HG02642 (cell line): ENCODE data around the gene DEDD.
"Not testable (repeated sequence)": the region's sequence is repeated elsewhere in the genome, so short reads cannot be mapped to it uniquely, and the experiment has no call there.

Experiments
- ATAC-seq: cut with Tn5 transposase; IDR thresholded peaks from one replicate; pipeline ENCODE4 v1.9.1; 2021; ENCODE audit warnings: mild to moderate bottlenecking; ENCODE audit not compliant: unreplicated experiment, poor library complexity

DEDD gene

DNA sequence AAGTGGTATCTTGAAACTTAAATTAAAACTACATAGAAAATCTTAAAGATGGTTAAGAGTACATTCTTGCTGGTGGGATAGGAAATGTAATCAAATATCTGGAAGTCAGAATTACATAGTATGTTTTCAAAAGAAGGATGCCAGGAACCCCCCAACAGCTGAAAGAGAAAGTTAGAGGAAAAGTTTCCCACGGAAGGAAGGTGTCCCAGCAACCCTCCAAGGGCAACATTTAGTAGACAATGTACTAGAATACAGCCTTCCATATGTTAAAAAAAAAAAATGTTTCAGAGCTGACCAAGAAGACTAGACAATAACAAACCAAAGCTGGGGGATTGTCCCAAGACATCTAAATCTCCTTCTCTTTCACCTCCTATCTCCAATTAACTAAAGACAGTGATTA, 2.2 kb downstream of the DEDD start:
- ATAC-seq = no peak

DNA sequence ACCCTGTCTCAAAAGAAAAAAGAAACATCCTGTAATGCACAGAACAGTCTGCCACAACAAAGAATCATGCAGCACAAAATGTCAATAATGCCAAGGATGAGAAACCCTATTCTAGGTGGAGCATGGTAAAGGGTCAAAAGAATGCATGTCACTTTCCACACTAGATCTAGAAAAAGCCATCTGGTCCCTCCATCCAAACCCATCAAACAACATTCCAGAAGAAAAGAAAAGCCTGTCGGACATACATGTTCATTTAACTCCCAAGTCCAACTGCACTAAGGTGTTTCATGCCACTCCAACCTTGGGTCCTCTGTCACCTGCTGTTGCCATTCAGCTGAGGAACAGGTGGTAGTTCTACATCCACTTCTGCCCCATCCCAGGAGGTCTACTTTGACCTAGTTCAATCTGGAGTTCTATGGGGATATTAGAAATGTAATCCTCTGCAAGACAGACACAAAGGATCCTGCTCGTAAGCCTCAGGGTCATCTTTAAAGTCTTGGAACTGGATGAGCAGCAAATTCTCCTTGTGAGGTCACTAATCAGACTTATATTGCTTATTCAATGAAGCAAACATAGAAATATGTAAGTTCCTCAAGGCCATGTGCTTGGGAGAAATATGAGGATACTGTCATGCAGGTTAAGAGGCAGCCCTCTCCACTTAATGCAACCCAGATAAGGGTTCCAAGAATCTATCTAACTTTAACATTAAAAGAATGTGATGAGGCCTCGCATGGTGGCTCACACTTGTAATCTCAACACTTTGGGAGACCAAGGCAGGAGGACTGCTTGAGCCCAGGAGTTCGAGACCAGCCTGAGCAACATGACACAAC, 3.7 kb downstream of the DEDD start:
- no peak for ATAC-seq

DNA sequence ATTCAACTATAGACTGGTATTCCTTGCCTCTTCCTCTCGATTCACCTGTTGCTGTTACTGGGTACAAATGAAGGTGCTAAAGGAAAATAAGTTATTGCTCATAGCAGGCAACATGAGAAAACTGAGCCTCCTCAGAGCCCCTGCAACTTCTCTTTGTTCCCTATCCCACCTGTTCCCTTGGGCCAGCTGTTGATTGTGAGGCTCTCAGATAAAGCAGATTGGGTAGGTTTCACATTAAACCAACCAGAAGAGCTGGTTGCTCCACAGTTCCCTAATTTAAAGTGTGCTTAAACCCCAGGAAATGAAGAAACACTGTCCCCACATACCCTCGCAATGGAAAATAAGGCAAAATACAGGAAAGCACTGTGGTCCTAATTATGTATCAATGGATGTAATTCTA, 4.8 kb downstream of the DEDD start:
- no peak for ATAC-seq

DNA sequence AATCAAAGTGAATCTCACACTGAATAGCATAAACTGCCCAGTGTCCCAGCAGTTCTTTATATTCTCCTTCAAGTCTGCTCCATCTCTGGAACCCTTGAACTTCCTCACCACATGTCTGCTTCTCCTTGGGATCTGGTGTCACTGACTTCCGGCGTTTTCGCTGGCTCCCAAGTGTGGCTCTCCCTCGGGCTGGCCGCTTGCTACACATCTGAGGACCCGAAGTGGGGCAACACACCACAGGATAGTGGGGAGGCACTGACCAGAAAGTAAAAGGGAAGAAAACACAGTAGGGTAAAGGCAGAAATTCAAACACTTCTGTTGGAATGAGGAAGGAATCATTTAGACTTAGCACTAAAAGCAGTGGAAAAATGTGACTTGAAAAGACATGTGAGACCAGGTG, 9.5 kb downstream of the DEDD start:
- no peak for ATAC-seq

DNA sequence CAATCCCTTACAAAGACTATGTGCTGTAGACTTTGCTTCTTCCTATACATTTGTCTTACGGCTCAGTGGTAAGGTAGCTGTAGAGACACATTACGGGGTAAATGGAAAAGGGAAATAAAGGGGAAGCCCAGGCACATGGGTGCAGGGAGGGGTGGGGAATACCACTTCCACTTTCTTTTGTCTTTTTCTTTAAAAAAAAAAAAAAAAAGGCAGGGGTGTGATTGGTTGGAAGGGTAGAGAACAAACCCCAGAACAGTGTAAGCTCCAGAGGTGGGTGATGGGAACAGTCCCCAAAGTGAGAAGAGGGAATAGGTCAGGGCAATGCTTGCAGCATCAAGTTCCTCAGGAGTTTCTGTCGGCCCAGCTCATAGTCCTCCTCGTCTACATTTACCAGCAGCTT, 10.6 kb downstream of the DEDD start:
- ATAC-seq = no peak

DNA sequence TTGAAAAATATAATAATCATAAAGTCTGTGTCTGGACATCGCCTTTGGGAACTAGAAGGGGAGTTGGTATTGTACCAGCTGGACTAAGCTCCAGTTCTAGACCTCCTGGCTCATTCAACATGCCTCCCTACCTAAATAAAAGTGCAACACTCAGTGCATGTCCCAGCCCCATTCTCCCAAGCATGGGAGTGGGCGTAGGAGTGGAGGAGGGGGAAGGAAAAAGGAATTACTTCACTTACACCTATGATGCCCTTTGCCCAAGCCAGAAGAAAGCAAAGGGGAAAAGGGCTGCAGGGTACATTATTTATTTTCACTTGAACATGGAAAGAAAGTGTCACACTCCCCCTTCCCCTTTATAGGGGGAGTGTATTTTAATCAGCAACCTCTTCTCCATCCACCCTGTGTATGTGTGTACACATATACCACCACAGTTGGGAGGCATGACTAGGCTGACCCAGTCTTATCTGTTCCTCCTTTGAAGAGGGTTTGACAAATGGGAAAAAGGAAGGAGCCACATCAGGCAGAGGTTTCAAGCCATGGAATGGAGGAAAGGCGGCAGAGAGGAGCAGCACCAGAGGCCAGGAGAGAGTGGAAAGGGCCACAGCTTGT, 11.3 kb downstream of the DEDD start:
- ATAC-seq = no peak

DNA sequence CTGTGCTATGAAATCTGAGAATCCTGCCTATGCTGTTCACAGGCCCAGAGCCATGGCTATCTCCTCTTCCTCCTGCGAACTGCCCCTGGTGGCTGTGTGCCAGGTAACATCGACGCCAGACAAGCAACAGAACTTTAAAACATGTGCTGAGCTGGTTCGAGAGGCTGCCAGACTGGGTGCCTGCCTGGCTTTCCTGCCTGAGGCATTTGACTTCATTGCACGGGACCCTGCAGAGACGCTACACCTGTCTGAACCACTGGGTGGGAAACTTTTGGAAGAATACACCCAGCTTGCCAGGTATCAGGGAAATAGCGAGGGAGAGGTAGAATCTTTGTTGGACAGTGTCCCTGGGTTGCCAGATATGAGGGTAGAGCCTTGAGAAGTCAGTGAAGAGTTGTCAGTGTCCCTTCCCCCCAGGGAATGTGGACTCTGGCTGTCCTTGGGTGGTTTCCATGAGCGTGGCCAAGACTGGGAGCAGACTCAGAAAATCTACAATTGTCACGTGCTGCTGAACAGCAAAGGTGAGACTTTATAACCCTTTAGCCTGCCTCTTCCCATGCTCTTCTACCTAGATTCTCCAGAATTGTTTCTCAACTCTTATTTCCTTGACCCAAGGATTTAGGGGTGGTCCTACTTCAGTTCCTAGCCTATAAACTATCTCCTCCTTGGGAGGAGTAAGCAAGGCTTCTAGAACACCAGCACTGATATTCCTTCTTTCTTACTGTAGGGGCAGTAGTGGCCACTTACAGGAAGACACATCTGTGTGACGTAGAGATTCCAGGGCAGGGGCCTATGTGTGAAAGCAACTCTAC, 13.2 kb downstream of the DEDD start:
- no peak for ATAC-seq

DNA sequence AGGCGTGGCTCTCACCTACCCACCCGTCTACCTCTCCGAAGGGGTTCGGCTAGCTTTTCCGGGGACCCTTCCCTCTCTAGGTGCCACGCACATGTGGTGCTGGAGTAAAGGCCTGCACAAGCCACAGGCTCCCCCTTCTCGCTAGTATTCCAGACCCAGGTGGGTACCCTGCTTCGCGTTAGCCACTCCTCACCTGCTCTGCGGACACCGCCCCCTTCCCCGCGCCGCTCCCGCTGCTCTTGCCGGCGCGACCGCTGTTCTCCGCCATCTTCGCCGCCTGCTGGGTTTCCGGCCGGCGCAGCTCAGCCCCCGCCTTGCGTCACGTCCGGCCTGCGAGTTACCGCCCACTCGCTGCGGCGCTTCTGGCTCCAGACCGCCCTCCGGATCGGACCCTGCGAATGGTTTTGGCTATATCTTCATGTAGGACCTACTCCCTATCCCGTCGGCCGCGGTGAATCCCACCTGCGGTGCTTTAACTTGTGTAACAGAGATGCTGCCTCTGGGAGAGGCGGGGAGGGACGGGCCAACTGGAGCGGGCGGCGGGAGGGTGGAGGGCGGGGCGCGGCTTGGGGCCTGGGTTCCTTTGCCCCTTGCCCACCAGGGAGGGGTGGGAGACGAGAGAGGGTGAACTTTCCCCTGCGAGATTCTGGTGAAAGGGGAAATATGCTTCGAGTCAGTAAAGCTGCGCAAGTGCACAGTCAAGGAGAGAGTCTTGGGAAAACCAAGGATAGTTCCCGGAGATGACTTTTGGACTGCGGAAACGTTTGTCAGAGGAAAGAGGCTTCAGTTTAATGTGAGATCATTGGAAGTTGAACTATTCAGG, 14.5 kb downstream of the DEDD start, which contains the start of the genes NIT1 and PFDN2:
TSS of gene NIT1 (plus strand) at position 347 of the 823 bp plus-strand sequence. CDS start at position 419, 72 bp downstream.
TSS of gene PFDN2 (minus strand) at position 279 of the 823 bp plus-strand sequence. CDS start at position 268, 11 bp downstream.
- ATAC-seq = peak; percentile 88

DNA sequence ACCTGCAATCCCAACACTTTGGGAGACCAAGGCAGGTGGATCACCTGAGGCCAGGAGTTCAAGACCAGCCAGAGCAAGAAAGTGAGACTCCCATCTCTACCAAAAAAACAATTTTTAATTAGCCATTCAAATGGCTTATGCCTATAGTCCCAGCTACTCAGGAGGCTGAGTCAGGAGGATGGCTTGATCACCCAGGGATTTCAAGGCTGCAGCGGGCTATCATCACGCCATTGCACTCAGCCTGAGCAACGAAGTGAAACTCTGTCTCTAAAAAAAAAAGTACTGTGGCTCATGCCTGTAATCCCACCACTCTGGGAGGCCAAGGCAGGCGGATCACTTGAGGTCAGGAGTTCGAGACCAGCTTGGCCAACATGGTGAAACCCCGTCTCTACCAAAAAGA, 16.5 kb downstream of the DEDD start:
- ATAC-seq = not testable (repeated sequence)

DNA sequence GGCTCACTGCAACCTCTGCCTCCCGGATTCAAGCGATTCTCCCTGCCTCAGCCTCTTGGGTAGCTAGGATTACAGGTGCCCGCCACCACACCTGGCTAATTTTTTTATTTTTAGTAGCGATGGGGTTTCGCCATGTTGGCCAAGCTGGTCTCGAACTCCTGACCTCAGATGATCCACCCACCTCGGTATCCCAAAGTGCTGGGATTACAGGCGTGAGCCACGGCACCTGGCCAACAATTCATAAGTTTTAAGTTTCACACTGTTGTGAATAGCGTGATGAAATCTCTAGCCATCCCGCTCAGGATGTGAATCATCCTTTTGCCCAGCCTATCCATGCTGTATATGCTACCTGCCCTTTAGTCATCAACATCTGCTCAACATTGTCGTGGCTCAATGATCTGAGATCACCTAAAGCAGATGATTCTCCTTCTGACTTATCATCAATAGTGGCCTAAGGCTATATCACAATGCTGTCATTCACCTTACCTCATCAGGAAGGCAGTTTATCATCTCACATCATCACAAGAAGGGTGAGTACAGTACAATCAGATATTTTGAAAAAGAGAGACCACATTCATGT, 17.2 kb downstream of the DEDD start:
- ATAC-seq = no peak

DNA sequence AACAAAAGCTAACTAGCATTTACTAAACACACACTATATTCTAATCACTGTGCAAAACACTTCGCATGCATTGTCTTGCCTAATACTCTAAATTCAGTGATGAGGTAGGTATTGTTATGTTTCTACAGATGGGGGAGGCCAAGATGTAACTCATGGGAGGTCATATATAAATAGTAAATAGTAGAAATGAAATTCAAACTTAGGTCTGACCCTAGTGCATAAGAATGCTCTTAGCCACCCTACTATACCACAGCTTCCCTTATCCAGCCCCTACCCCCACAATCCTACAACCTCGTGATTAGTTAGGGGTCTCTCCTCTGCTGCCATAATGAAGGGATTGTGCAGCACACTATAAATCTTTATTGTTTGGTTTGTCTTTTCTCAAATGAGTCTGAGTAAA, 17.9 kb downstream of the DEDD start:
- no peak for ATAC-seq

DNA sequence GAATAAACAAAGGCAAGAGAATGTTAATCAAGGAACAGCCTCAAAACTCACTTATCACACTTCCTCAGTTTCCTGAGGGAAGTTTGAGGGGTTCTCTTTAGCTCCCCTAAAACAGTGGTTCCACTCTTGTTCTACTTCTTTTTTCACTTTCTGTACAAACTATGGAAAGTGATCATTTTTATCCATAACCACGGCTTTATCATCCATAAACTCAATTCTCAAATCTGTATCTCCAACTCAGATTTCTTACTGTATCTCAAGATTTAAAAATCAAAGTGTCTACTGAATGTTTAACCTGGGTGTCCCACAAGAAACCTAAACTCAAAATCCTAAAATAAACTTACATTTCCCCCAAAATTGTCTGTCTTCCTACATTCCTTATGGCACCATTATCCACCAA, 18.6 kb downstream of the DEDD start:
- no peak for ATAC-seq

DNA sequence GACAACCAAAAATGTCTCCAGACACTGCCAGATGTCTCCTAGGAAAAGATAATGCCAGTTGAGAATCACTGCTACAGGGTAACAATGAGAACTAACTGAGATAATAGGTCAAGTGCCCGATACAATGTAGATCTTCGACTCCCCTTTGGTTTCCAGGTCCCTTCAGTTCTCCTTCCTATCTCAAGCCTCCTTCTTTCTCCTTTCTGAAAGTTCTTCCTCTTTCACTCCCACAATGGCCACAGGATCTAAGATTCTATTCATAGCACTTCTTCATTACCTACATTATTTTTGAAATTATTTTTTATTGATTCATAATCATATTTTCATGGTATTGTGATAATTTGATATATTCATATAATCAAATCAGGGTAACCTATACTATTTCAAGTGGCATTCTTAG, 20.9 kb downstream of the DEDD start:
- no peak for ATAC-seq

DNA sequence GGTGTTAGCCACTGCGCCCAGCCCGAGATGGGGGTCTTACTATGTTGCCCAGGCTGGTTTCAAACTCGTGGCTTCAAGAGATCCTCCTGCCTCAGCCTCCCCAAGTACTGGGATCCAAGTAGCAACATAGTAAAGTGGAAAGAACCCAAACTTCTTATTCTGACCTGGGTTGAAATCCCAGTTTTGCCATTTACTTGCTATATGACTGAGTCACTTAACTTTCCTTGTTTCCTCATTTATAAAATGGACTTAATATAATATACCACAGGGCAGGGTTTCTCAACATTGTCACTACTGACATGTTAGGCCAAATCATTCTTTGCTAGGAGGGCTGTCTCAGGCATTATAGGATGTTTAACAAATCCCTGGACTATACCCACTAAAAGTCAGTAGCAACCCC, 21.4 kb downstream of the DEDD start:
- no peak for ATAC-seq

DNA sequence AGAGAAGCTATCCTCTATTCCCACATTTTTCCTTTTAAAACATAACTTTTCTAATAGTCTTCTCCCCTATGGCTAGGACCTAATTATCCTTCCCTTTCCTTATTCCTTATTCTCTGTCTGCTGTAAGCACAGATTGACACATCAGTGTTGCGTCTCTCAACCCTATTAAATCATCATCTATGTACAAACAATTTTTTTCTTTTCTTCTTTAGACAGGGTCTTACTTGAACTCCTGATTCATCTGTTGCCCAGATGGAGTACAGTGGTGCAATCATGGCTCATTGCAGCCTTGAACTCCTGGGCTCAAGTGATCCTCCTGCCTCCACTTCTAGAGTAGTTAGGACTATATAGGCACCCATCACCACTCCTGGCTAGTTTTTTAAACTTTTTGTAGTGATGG, 26.0 kb downstream of the DEDD start:
- ATAC-seq = no peak

DNA sequence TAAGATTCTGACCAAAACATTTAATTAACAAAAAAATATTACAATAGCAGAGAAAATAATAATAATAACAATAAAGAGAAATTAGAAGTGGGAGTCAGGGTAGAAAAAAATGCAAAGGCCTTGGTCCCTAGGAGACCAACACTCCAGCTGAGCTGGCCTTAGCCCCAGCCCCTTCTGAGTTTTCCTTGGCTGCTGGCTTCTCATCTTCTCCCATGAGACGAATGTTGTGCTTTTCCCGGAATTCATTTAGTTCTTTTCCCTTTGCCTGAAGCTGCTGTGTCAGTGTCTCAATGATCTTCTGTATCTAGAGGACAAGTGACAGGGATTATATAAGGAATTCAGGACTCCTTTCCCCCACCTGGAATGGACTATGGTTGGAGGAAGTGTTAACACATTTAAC, 31.9 kb downstream of the DEDD start:
- ATAC-seq = no peak

DNA sequence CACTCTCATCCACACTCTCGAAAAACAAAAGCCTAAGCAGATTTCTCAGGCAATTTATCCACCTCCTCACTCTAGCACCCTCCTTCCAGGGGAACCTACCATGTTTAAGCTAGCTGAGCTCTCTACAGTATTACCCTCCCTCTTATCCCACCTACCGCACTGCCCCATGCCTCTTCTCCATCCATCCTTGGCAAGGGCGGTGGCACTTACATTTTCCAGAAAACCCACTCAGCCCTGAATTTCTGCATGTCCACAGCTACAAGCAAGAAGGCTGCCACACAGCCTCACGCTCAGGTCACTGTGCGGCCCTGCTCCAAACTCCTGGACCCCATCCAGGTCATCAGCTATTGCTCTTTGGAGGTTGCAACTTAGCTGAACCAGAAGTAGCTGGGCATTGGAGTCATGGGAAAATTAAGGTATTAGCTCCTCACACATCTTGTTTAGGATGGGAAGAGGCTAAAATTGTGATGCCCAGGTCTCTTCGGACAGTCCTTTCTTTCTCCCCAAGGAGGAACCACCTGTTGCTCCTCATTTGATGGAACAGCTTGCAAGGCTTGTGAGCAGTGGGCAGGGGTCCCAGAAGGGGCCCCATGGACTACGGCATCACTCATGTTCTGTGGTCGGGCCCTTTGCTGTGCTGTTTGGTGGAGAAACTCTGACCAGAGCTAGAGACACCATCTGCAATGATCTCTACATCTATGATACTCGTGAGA, 33.2 kb downstream of the DEDD start:
- no peak for ATAC-seq

DNA sequence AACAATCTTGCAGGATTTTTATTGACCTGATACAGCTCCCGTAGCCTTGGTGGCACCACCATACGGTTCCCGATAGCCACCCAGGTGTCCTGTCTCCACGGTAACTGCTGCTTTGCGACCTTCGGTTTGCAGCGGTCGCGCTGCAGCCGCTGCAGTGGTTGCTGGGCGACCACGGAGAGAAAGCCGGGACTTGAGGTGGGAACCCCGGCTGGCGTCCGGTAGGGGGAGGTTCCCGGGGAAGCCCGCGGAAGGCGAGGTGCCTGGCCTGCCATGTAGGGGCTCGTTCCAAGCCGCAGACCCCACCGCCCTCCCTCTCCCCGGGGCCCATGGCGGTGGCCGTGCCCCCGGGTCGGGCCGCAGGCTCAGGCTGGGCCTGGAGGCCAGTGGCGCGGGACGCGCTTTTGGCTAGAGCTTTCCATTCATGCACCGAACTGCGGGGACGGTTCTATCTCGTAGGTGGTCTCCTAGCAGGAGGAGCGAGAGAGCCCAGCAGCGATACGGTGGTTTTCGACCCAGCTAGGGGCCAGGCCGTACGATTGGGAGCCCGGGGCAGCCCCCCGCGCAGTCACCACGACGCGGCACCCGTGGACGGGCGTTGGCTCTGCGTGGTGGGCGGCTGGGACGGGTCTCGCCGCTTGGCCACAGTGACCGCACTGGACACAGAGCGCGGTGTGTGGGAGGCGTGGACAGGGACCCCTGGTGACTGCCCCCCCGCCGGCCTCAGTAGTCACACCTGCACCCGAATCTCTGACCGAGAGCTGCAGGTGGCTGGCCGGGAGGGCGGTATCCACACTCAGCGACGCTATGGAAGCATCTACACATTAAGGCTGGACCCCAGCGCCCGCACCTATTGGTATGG, 34.0 kb downstream of the DEDD start, which contains the start of gene KLHDC9:
TSS of gene KLHDC9 (plus strand) at position 152 of the 859 bp plus-strand sequence. CDS start at position 327, 175 bp downstream.
- ATAC-seq = peak; percentile 75
